GM21529 (cell line): Measurements from ENCODE around the gene ADO.

Source experiments
- ATAC-seq: cut with Tn5 transposase; IDR thresholded peaks from one replicate; pipeline ENCODE4 v1.9.1; 2021; ENCODE audit not compliant: unreplicated experiment

ADO gene

DNA sequence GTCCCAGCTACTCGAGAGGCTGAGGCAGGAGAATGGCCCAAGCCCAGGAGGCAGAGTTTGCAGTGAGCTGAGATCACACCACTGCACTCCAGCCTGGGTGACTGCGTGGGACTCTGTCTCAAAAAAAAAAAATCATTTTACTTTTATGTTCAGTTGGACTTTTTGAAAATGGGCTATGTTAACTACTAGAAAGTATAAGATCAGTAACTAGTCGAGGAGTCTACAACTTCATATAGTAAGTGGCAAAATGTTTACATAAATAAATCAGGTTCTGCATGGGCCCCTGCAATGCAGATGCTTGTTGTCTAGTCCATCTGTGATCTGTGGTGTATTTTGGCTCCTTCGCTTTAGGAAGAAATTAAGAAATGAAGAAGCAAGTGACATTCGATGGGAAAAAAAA is 12.3 kb upstream of the ADO start:
- ATAC-seq = no peak

GRCh38 chr10:62794306-62794705 is 10.2 kb upstream of the ADO start:
- no peak for ATAC-seq

- ATAC-seq = no peak
Measured at GRCh38 chr10:62795100-62795499, 9.4 kb upstream of the ADO start.

DNA sequence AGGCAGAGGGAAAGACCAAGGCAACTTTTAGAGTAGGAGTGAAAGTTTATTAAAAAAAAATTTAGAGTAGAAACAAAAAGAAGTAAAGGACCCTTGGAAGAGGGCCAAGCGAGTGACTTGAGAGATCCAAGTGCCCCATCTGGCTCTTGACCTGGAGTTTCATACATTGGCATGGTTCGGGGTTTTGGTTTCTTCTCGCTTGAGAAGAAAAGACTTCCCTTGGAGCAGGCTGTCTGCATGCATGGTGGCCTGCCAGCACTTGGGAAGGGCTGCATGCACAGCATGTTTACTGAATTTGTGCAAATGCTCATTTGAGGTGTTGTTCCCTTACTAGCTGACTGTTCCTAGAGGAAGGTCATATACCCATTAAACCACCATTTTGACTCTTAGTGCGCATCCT is 8.8 kb upstream of the ADO start:
- no peak for ATAC-seq

GRCh38 chr10:62796896-62797295 is 7.6 kb upstream of the ADO start:
- ATAC-seq = no peak

GRCh38 chr10:62801871-62802270 is 2.6 kb upstream of the ADO start:
- no peak for ATAC-seq

DNA sequence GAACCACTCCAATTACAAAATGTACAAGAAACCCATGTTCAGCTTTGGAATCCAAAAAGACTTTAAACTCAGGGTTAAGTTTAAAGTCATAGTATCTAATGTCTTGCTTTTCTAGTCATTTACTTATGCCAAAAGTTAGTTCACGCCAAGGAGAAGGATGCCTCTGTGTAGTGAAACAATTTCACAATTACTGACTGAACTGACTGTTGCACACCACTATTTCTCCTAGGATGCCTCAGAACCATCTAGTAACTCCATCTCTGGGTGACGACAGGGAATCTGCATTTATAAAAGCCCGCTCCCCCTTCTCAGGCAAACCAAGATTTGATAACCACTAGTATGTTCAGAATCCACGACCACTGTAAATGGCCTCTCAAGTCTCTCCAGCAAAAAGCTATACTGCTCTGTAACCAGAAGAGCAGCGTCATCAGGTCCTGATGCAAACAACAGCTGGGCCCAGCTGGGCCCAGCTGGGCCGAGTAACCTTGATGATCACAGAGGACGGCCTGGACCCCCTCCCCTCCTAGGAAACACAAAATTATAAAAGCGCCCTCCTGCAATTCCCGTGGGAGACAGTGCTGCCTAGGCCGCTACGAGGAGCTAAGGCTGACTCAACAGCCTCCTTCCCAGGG is 680 bp upstream of the ADO start:
- ATAC-seq = peak; percentile 1

- ATAC-seq = peak; percentile 16
Measured at GRCh38 chr10:62805231-62806099, 945 bp downstream of the ADO start.

DNA sequence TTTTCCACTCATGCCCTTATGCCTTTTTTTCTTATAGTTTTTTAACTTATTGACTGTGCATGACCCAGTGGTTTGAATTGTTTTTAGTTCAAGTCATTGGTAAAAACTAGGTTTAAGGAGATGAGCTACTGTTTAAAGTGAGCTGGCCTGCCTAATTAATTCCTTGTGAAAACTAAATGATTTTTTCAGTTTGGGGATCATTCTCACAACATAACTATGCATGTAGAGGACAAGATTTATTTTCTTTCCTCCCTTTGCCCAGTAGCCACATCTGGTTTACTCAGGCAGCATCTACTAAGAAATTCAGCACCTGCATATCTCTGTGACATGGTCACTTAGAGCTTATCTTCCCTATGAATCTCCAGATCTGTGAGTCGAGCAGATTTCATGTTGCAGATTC is 1.7 kb downstream of the ADO start:
- no peak for ATAC-seq

- no peak for ATAC-seq
Measured at GRCh38 chr10:62810156-62810902, 5.8 kb downstream of the ADO start.

DNA sequence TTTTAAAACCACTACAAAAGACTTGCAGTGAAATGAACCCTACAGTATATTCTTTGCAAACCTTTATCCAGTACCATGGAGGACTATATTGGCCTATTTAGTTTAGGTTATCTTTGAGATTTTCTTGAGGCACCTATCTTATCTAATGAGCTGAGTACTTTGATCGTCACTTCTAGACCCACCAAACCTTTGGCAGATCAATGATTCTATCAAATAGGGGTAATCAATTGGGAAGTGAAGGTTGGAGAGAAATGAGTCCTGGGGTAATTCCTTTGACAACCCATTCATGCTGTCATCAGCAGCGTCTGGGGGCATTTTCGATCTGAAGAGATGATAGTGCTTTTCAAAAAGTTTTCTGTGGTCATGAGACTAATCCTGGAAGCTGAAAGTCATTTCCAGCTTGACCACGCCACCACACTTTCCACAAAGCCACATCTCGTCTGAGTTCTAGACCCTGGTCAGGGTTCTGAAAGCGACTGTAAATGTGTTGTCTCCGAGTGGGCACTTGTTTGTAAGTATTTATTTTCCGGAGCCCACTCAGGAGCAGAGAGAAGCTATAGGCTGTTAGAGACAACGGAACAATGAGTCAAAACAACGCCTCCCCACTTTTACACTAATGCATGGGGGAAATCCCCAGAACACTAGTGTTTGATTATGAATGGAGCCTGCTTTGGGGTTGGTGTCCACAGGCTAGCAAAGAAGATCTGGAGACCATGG is 6.8 kb downstream of the ADO start:
- peak; percentile 46 for ATAC-seq

DNA sequence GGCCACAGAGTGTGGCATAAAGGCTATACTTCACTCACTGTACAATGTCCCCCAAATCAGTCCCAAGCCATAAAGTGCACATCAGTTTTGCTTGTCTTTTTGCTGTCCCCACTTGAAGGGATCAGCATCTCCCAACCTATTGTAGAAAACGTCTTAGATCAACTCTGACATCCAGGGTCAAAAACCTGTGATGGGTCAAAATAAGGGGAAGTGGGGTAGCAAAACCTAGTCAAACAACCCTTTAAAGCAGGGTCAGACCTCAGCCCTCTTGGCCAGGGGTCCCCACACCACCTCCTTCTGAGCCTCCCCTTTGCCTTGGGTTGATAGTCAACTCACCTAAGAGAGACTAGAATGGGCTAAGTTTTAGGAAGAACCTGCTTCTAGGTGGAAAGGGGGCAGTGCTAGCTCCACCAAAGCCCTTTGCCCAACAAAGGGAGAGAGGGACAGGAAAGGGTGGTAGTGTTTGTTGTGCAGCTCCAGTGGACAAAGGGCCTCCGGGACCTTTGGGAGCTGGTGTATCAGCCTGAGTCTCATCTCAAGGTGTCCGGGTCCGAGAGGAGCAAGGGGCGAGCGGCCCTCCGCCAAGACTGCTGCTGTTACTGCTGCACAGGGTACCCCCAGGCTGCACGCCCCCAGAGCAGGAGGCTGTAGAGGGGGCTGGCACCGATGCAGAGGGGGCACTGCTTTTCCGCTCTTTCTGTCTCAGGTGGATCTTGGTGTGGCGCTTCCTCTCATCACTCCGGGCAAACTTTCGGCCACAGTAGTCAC is 8.3 kb downstream of the ADO start:
- ATAC-seq = no peak

GRCh38 chr10:62813453-62813852 is 8.9 kb downstream of the ADO start:
- ATAC-seq = no peak

GRCh38 chr10:62813981-62814380 is 9.5 kb downstream of the ADO start:
- ATAC-seq = no peak

GRCh38 chr10:62814756-62815380 is 10.3 kb downstream of the ADO start:
- no peak for ATAC-seq

- ATAC-seq = no peak
Measured at GRCh38 chr10:62815381-62816075, 11.0 kb downstream of the ADO start.

DNA sequence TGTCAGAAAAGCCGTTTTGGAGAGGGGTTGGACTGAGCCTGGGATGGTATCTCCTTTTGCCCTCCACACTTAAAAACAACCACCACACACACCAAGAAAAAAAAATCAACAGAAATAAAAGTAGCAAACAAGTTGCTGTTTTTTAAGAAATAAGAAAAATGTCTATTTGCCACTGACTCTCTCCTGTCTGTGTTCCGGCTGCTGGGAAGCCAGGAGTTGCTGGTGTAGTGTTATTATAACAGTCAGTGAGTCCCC is 11.5 kb downstream of the ADO start:
- ATAC-seq = no peak

DNA sequence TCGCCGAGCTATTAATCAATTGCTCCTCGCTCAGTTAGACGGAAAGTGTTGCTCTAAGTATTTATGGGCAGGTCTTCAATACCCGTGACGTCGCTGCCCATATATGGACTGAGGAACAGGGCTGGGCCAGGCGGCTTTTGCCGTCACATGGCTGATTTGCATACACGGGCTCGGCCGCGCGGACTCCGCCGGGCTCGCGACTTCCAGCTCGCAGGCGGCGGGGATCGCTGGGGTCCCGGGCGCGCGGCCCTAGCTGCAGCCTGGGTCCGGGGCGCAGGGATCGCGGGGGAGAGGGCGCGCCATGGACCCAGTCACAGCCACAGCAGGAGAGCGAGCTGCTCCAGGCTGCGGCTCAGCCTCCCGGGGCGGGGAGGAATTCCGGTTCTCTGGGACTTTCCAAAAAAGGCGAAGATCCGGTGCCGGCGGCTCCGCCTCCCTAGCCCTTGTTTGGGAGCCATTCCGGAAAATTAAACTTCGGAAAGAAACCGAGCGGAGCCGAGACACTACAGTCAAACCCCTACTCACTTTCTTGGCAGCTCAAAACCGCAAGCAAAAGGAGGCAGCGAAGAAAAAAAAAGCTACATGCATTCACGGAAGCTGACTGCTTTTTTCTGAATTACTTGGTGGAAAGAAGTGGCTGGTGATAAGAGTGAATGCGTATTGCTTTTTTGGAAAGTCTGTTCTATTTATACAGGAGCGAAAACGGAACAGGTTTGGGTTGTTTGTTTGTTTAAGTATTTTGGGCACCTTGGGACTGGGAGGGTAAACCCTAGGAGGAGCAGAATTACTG is 12.0 kb downstream of the ADO start, which contains the start of gene EGR2:
TSS of gene EGR2 (minus strand) at position 36 of the 790 bp plus-strand sequence. CDS start 337 bp downstream, outside the sequence.
- ATAC-seq = peak; percentile 72
